KMS-11 (cell line): ENCODE measurements around the gene ROBO3.

Experiments used
- H2AFZ ChIP-seq: fragments of 200-600 bp; sonication (generic); 2 replicates; pipeline ENCODE4 v1.6.1; 2016; ENCODE audit warnings: antibody characterized with exemption, mixed run types, low read depth
- H3K27ac ChIP-seq: fragments of 200-600 bp; sonication (generic); 2 replicates; pipeline ENCODE4 v1.6.1; 2016; ENCODE audit warnings: mild to moderate bottlenecking, mixed run types
- H3K27me3 ChIP-seq: fragments of 200-600 bp; sonication (generic); 2 replicates; pipeline ENCODE4 v1.6.1; 2017; ENCODE audit warnings: mild to moderate bottlenecking, low read depth, mixed run types, moderate library complexity; ENCODE audit not compliant: insufficient read depth
- H3K36me3 ChIP-seq: fragments of 200-600 bp; sonication (generic); 2 replicates; pipeline ENCODE4 v1.6.1; 2017; ENCODE audit warnings: mild to moderate bottlenecking, mixed run types; ENCODE audit not compliant: insufficient read depth
- H3K4me1 ChIP-seq: fragments of 200-600 bp; sonication (generic); 2 replicates; pipeline ENCODE4 v1.6.1; 2016; ENCODE audit warnings: mild to moderate bottlenecking, low read depth, mixed run types; ENCODE audit not compliant: poor library complexity, severe bottlenecking
- H3K4me2 ChIP-seq: fragments of 200-600 bp; sonication (generic); 2 replicates; pipeline ENCODE4 v1.7.0; 2016; ENCODE audit warnings: mild to moderate bottlenecking, mixed run types
- H3K4me3 ChIP-seq: fragments of 200-600 bp; sonication (generic); IDR thresholded peaks from 2 replicates; pipeline ENCODE4 v1.6.1; 2017; ENCODE audit warnings: low read depth, low read length, mixed read lengths; ENCODE audit not compliant: insufficient read depth
- H3K79me2 ChIP-seq: fragments of 200-600 bp; sonication (generic); 2 replicates; pipeline ENCODE4 v1.6.1; 2016; ENCODE audit warnings: low read depth, mixed run types; ENCODE audit not compliant: insufficient read depth
- H3K9ac ChIP-seq: fragments of 200-600 bp; sonication (generic); 2 replicates; pipeline ENCODE4 v1.6.1; 2016; ENCODE audit warnings: mild to moderate bottlenecking, mixed run types
- H4K20me1 ChIP-seq: fragments of 200-600 bp; sonication (generic); 2 replicates; pipeline ENCODE4 v1.6.1; 2016; ENCODE audit warnings: mild to moderate bottlenecking, mixed run types; ENCODE audit not compliant: insufficient read depth
- TF ChIP-seq, protein P1 (sequence below): fragments of 200-600 bp; sonication (generic); conservative IDR thresholded peaks from 2 replicates; pipeline ENCODE4 v1.6.1; 2017; ENCODE audit warnings: low read depth, mild to moderate bottlenecking, antibody characterized with exemption, low read length, moderate library complexity, mixed read lengths

The ROBO3 gene

GRCh38 chr11:124831897-124832296 lies 33.3 kb upstream of the ROBO3 start:
- H3K79me2 ChIP-seq: no peaks in the 10 kb centered on the region
- H3K4me1 ChIP-seq: peaks cover 7% of the 10 kb centered on the region
- no peaks in the 10 kb centered on the region for H4K20me1 ChIP-seq
- H3K9ac ChIP-seq: no peak overlapping the region
- no peak overlapping the region for H3K4me3 ChIP-seq
- no peak overlapping the region for H3K27ac ChIP-seq
- no peak overlapping the region for H2AFZ ChIP-seq
- no peaks in the 10 kb centered on the region for H3K27me3 ChIP-seq
- TF ChIP-seq, protein P1, sequence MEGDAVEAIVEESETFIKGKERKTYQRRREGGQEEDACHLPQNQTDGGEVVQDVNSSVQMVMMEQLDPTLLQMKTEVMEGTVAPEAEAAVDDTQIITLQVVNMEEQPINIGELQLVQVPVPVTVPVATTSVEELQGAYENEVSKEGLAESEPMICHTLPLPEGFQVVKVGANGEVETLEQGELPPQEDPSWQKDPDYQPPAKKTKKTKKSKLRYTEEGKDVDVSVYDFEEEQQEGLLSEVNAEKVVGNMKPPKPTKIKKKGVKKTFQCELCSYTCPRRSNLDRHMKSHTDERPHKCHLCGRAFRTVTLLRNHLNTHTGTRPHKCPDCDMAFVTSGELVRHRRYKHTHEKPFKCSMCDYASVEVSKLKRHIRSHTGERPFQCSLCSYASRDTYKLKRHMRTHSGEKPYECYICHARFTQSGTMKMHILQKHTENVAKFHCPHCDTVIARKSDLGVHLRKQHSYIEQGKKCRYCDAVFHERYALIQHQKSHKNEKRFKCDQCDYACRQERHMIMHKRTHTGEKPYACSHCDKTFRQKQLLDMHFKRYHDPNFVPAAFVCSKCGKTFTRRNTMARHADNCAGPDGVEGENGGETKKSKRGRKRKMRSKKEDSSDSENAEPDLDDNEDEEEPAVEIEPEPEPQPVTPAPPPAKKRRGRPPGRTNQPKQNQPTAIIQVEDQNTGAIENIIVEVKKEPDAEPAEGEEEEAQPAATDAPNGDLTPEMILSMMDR: no peak
- H3K36me3 ChIP-seq: no peaks in the 10 kb centered on the region
- H3K4me2 ChIP-seq: no peak overlapping the region

DNA sequence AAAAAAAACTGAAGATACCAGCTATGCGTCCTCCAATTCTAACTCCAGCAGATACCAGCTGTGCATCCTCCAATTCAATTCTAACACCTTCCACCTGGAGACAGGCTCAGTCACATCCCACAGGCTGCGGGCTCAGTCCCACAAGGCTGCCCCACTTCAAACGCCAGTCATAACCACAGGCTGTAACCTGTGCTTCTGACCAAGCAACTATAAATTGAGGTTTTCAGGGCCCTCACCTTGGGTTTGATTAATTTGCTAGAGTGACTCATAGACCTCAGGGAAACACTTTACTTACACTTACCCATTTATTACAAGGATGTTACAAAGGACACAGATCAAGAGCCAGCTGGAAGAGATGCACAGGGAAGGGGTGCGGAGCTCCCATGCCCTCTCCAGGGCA lies 32.7 kb upstream of the ROBO3 start:
- no peak overlapping the region for H3K27ac ChIP-seq
- H3K4me1 ChIP-seq: peaks cover 7% of the 10 kb centered on the region
- no peak overlapping the region for H2AFZ ChIP-seq
- TF ChIP-seq, protein P1: no peak
- H3K9ac ChIP-seq: no peak overlapping the region
- no peaks in the 10 kb centered on the region for H3K27me3 ChIP-seq
- no peak overlapping the region for H3K4me3 ChIP-seq
- no peaks in the 10 kb centered on the region for H4K20me1 ChIP-seq
- H3K36me3 ChIP-seq: no peaks in the 10 kb centered on the region
- no peak overlapping the region for H3K4me2 ChIP-seq
- H3K79me2 ChIP-seq: no peaks in the 10 kb centered on the region

DNA sequence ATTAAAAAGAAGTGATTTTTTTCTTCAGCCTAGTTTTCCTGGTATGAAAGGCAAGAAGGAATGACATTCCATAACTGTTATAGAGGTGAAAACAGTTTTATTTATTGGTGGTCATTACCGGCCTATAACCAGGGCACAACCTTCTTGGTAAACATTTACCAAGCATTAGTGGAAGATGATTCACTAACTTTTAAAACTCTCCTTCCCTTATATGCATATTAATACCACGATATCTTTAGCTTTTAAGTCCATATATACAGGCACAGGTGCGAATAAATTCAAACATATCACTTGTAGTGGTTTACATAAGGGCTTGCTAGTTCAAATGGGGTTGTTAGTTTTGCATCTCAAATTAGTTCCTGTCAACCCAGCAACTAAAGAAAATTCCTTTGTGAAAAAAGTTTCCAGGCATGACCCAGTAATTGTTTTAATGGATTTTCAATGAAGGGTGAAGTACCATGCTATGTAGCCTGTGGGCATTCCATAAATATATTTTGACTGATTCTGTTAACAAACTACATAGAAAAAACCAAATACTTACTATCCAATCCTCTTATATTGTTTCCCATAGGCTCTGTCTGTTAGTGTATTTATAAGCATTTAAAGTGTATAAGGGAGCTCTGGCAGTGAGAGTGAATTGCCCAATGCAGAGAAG lies 30.6 kb upstream of the ROBO3 start:
- Histone ChIP-seq H3K27me3 (no peaks in the 10 kb centered on the region), H3K9ac (no peak overlapping the region), H2AFZ (no peak overlapping the region), H3K4me2 (no peak overlapping the region), H3K4me1 (peaks cover 7% of the 10 kb centered on the region), H3K27ac (no peak overlapping the region), H3K36me3 (no peaks in the 10 kb centered on the region), H3K79me2 (no peaks in the 10 kb centered on the region), H3K4me3 (no peak overlapping the region), H4K20me1 (no peaks in the 10 kb centered on the region)
- TF ChIP-seq, protein P1: no peak

- peaks cover 7% of the 10 kb centered on the region for H3K4me1 ChIP-seq
- H2AFZ ChIP-seq: peak overlapping the region; percentile 98
- H3K4me2 ChIP-seq: peak overlapping the region; percentile 68
- TF ChIP-seq, protein P1: no peak
- H4K20me1 ChIP-seq: no peaks in the 10 kb centered on the region
- peak overlapping the region; percentile 86 for H3K27ac ChIP-seq
- no peaks in the 10 kb centered on the region for H3K27me3 ChIP-seq
- no peaks in the 10 kb centered on the region for H3K36me3 ChIP-seq
- no peaks in the 10 kb centered on the region for H3K79me2 ChIP-seq
- H3K4me3 ChIP-seq: no peak overlapping the region
- H3K9ac ChIP-seq: peak overlapping the region; percentile 80
These were observed 29.3 kb upstream of the ROBO3 start for GRCh38 chr11:124835918-124836317.
